NCI-H1436 (cell line): Measurements from ENCODE around the gene GMDS.

Experiments used
- DNase-seq: peaks from one replicate; lab custom pipeline; 2025; lab: John Stamatoyannopoulos, UW

Gene GMDS

GRCh38 chr6:2099870-2100269 lies 145.5 kb downstream of the GMDS start:
- no peak for DNase-seq

DNA sequence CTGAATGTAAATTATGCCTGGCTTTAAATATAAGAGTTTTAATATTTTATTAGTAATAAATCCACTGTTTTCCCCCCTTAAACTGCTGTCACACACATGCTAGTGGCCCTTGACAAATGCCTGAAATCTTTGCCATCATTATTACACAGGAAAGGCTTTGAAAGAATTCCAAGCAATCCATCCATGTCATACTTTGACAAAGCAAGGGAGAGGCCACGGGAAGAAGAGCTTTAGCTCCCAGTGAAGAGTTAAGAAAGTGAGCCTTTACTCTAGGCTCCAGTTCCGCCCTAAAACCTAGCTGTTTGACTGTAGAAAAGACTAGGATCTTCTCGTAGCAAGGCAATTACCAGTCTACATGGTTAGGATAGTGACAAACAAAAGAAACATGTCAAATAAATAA lies 147.9 kb downstream of the GMDS start:
- DNase-seq = no peak

DNA sequence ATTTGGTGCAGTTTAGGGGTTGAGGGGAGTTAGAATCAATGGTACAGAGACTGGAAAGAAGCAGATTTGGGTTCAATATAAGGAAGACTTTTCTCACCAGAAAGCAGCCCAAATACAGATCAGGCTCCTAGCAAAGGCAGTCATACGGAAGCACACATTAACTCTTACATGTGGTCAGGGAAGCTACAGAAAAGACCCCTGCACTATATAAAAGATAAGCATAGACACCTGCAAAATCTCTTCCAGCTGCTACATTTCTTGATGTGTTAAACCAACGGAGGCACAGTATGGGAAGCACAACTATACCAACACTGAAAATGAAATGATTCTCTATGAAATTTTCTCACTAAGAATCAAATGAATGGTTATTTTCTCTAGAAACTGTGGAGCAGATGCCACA lies 150.8 kb downstream of the GMDS start:
- no peak for DNase-seq

- no peak for DNase-seq
These were observed 159.0 kb downstream of the GMDS start for GRCh38 chr6:2086326-2086965.

GRCh38 chr6:2085657-2086056 lies 159.7 kb downstream of the GMDS start:
- no peak for DNase-seq

GRCh38 chr6:2081155-2082138 lies 164.0 kb downstream of the GMDS start:
- DNase-seq = no peak

GRCh38 chr6:2078888-2079287 lies 166.5 kb downstream of the GMDS start:
- no peak for DNase-seq

DNA sequence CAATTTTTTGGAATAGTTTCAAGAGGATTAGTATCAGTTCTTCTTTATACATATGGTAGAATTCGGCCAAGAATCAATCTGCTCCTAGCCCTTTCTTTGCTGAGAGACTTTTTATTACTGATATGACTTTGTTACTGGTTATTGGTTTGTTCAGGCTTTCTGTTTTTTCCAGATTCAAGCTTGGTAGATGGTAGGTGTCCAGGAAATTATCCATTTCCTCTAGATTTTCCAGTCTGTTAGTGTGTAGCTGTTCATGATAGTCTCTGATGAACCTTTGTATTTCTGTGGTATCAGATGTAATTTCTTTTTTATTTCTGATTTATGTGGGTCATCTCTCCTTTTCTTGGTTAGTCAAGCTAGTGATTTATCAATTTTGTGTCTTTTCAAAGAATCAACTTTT lies 167.6 kb downstream of the GMDS start:
- DNase-seq = no peak

GRCh38 chr6:2073476-2073875 lies 171.9 kb downstream of the GMDS start:
- no peak for DNase-seq

DNA sequence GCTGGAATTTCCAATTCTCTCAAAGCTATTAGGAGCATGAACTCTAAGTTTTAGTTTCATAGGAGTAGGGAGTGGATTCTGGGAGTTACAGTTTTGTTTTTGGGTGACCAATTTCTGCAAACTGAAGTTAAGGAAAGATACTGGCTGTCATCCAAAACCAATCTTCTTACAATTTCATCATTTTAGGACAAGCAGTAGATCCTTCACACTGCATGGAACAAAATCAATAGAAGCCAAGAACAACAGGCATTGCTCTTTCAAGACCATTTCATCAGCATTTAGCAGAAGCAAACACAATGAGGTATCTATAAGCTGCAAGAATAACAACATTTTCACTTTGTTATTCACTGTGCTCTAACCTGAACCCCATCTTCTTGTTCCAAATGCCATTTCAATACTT lies 173.0 kb downstream of the GMDS start:
- DNase-seq = no peak

GRCh38 chr6:2063547-2063946 lies 181.9 kb downstream of the GMDS start:
- DNase-seq = no peak

GRCh38 chr6:2061880-2062279 lies 183.5 kb downstream of the GMDS start:
- no peak for DNase-seq

- no peak for DNase-seq
These were observed 189.5 kb downstream of the GMDS start for GRCh38 chr6:2055911-2056310.

GRCh38 chr6:2055143-2055542 lies 190.3 kb downstream of the GMDS start:
- no peak for DNase-seq

DNA sequence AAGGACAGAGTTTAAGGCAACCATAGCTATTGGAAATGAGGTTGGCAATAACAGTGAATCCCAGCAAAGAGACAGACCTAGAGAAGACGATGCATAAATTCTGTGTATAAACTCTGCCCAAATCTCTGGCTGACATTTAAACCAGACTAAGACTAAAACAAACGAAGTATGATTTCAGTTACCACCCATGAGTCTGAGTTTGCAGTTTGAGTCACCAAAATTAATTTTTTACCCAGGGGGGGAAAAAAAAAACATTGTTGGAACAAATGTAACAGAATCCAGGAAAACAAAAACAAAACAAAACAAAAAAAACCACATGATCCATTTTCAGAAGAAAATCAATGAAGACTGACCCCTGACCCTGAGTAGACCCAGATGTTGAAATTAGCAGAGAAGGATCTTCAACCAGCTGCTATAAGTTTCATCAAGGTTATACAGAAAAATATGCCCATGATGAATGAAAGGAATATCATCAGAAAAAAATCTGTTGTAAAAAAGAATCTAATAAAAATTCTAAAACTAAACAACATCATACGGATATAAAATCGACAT lies 190.8 kb downstream of the GMDS start:
- DNase-seq = no peak

GRCh38 chr6:2053691-2054090 lies 191.7 kb downstream of the GMDS start:
- no peak for DNase-seq

DNA sequence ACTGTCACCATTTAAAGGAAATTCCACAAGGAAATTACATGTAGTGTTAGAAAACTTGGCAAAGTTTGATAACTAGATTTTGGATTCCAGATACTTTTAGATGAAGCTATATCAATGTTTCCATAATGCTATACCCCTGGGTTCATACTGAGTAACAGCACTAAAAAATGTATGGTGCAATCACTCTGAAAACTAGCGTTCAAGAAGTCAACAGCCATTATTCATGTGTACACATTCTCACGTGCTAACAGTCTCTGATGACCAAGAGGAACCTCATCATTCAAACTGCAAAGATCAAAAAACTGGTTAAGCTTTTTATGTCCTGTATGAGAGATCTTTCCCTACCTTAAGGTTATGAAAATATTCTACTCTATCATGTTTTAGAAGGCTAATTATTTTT lies 197.6 kb downstream of the GMDS start:
- no peak for DNase-seq

DNA sequence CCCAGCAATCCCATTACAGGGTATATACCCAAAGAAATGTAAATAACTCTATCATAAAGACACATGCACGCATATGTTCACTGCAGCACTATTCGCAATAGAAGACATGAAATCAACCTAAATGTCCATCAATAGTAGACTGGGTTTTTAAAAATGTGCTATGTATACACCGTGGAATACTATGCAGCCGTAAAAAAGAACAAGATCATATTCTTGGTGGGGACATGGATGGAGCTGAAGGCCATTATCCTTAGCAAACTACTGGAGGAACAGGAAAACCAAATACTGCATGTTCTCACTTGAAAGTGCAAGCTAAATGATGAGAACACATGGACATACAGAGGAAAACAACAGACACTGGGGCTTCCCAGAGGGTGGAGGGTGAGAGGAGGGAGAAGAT lies 201.2 kb downstream of the GMDS start:
- DNase-seq = no peak

GRCh38 chr6:2042956-2043648 lies 202.3 kb downstream of the GMDS start:
- DNase-seq = no peak

DNA sequence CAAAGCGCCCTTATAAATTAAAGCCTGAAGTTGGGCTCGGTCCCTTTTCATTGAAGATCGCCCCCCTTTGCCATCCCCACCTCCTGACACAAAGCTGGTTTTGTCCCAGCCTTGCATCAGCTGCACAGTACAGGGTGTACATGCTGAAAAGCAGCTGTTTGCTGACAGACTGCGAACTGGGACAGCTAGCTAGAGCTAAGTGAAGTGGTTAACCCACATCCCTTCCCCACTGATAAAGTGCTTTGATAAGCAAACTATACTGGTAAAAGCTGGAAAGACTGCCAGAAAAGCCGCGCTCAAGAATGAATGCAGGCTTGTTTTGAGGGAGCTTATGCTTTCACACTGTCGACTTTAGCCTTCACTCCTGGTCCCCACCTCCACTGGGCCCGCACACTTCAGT lies 207.3 kb downstream of the GMDS start:
- DNase-seq = no peak

DNA sequence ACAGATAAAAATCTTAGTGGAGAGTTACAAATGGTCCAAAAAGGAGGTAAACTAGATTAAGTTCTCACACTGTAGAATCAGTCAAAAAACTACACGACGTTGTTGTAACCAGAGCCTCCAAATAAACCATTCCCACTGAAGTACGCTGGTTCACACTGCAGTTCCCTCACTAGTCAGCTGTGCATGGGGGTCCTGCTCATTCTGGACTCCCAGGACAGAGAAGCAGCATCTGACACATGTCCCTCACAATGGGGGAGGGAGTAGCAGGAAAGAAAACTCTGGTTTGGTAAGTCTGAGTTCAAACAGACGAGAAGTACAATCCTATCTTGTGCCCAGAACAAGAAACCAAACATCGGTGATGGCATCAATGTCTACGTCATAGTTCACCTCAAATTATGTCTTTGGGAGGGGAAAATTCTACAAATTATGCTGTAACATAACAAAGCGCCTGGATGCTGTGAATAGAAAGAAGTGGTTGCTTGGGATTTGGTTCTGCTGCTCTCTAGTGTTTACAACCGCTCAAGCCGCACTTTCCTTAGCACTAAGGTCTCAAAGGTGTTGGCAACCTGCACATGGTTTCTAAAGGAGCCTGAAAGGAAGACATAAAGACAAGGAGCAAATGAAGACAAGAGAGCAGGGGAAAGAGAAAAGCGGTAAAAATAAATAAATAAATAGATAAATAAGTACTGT lies 208.0 kb downstream of the GMDS start:
- DNase-seq = no peak

DNA sequence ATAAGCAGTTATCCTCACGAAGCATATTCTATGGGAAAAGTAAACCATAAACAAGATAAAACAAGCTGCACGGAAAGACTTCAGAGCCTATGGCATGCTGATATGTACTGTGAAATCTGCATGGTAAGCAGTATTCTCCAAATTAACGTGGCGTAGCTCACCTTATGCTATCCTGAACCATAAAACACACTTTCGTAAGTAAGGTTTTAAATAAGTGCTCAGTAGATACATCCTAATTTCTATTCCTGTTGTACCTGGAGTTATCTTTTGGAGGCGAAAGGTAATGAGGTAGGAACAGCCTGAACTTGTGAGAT lies 208.7 kb downstream of the GMDS start:
- no peak for DNase-seq
